ENCODE data around the gene MTLN.

GRCh38 chr2:110167326-110168000 is 44.9 kb downstream of the MTLN start:
- no peak for TF ChIP-seq POLR2A (IDR thresholded peaks at IDR 0.05)
- TF ChIP-seq EP300 (IDR thresholded peaks at IDR 0.05): no peak

All from upper lobe of left lung (tissue), 4 donors.